ENCODE results near the gene HNRNPC. TPM values are rescaled to one million over a fixed set of nuclear protein-coding genes. Genes with fewer than 3 reads are reported as not detected.

Gene HNRNPC
- total RNA-seq (2022; extraction: Qiagen RNA extraction): 769 to 1,109 TPM (median 796 TPM) in 5 replicates

DNA sequence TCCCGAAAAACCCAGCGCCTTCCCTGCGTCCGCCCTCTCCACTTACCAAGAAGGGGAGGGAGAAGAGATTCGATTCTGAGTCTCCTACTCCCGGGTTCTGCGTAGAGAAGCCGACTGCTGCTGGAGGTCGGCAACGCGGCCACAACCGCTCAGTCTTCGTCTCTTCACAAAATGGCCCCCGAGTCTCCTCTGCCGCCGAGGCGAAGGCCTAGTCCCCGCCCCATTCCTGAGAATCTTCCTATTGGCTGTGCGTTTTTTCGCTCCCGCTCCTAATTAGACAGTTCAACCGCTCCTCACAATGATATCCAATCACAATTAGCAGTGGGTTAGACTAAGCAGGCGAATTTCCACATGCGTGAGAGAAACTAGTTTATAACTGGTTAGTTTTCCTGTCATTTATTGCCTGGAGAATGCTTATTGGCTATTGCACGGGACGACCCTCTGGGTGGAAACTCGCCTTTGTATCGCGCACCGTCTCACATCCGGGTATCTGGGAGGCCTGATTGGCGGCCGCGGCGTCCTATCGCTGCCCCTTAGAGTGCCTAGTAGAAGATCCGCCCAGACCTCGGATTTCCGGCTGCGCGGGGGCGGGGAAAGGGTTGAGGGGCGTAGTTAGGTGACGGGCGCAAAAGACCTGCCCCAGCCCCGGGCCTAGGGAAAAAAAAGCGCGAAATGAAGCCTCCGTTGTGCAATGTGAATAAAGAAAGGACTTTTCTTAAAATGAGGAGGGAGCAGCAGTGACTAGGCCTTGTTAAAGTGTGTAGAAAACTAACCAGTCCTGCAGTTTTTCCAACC, at the start of gene HNRNPC:
HNRNPC (minus strand) TSS at position 191 of the 795 bp plus-strand sequence. CDS start 35,249 bp downstream, outside the sequence.

DNA sequence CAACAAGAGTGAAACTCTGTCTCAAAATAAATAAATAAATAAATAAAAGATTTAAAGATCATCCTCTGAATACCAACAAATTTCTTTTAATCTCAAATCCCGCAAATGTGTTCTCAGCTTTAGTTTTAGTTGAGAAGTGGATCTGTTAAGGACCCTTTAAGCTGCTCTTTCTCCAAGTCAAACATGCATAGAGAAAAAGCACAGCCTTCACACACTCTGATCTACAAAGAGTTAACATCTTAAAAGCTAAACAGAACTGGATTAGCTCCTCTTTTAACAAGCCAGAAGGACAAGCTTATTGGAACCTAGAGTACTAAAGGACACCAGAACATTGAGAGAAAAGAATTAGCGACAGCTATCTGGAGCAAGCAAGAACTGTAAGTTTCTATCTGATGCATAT, 10.5 kb upstream of the HNRNPC start, which contains the start of gene RPGRIP1:
RPGRIP1 (plus strand) TSS at position 301 of the 400 bp plus-strand sequence. CDS start 7,894 bp downstream, outside the sequence.

Other genes with a start within 250 kb of the HNRNPC start
- gene NDRG2, start 244.4 kb downstream of the HNRNPC start, total RNA-seq (2022; extraction: Qiagen RNA extraction): 2.1 to 4.2 TPM (median 2.6 TPM) in 5 replicates
- gene TPPP2, start 239.2 kb downstream of the HNRNPC start, total RNA-seq (2022; extraction: Qiagen RNA extraction): not detected in 5 replicates
- not detected in 5 replicates for gene RNASE13, start 234.6 kb downstream of the HNRNPC start, total RNA-seq (2022; extraction: Qiagen RNA extraction)
- gene RNASE7, start 227.1 kb downstream of the HNRNPC start, total RNA-seq (2022; extraction: Qiagen RNA extraction): not detected in 5 replicates
- gene RNASE8, start 211.6 kb downstream of the HNRNPC start, total RNA-seq (2022; extraction: Qiagen RNA extraction): not detected in 5 replicates
- 9.7 to 15.3 TPM (median 12.2 TPM) in 5 replicates for gene ARHGEF40, start 199.1 kb downstream of the HNRNPC start, total RNA-seq (2022; extraction: Qiagen RNA extraction)
- gene ZNF219, start 170.8 kb downstream of the HNRNPC start, total RNA-seq (2022; extraction: Qiagen RNA extraction): 18.3 to 35.5 TPM (median 31.4 TPM) in 5 replicates
- 0.73 to 0.98 TPM (median 0.93 TPM) in 5 replicates for gene TMEM253, start 168.4 kb downstream of the HNRNPC start, total RNA-seq (2022; extraction: Qiagen RNA extraction)
- 0.01 to 0.03 TPM in 2 of 5 replicates, not detected in the others for gene OR5AU1, start 113.4 kb downstream of the HNRNPC start, total RNA-seq (2022; extraction: Qiagen RNA extraction)
- gene RPGRIP1, start 10.6 kb upstream of the HNRNPC start, total RNA-seq (2022; extraction: Qiagen RNA extraction): 0.13 to 0.24 TPM (median 0.19 TPM) in 5 replicates
- 96.6 to 124 TPM (median 102 TPM) in 5 replicates for gene SUPT16H, start 114.6 kb upstream of the HNRNPC start, total RNA-seq (2022; extraction: Qiagen RNA extraction)
- gene CHD8, start 186.7 kb upstream of the HNRNPC start, total RNA-seq (2022; extraction: Qiagen RNA extraction): 36.5 to 42.0 TPM (median 39.7 TPM) in 5 replicates
- gene RAB2B, start 207.5 kb upstream of the HNRNPC start, total RNA-seq (2022; extraction: Qiagen RNA extraction): 11.2 to 21.1 TPM (median 13.8 TPM) in 5 replicates
- gene TOX4, start 207.8 kb upstream of the HNRNPC start, total RNA-seq (2022; extraction: Qiagen RNA extraction): 57.4 to 71.5 TPM (median 66.0 TPM) in 5 replicates
- gene METTL3, start 241.9 kb upstream of the HNRNPC start, total RNA-seq (2022; extraction: Qiagen RNA extraction): 45.4 to 55.8 TPM (median 52.2 TPM) in 5 replicates